ENCODE measurements around the gene FBXW4.
A peak's percentile ranks its signal among the peaks of the same experiment; 100 is the strongest.

The FBXW4 gene, protein sequence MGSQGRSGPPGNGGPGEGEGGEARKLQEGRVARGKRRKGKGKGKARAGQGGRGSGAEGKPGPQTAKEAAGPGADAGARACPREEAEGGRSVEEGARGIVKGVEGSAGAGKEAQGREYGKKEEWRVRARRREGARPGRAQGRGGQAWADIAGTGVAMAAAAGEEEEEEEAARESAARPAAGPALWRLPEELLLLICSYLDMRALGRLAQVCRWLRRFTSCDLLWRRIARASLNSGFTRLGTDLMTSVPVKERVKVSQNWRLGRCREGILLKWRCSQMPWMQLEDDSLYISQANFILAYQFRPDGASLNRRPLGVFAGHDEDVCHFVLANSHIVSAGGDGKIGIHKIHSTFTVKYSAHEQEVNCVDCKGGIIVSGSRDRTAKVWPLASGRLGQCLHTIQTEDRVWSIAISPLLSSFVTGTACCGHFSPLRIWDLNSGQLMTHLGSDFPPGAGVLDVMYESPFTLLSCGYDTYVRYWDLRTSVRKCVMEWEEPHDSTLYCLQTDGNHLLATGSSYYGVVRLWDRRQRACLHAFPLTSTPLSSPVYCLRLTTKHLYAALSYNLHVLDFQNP

DNA sequence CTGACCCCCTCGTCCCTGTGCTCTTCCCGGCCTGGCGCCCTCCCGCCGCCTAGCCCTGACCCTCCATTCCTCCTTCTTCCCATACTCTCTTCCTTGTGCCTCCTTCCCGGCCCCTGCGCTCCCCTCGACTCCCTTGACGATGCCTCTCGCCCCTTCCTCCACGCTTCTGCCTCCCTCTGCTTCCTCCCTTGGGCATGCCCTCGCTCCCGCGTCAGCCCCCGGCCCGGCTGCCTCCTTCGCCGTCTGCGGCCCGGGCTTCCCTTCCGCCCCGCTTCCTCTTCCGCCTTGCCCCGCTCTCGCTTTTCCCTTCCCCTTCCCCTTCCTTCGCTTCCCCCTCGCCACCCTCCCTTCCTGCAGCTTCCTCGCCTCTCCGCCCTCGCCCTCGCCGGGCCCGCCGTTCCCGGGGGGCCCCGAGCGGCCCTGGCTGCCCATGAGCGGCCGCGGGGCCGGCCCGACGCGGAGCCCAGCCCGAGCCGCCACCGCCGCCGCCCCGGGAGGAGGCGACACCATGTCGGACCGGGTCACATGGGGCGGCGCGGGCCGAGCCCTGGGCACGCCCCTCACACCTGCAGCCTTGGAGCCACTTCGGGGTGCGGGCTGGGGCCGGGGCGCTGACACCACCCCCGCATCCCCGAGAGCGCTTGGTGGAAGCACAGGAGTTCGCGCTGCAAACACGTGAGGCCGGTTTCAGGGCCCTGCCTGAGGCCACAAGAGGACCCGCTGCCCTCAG, at the start of gene FBXW4:
TSS of gene FBXW4 (minus strand) at position 497 of the 730 bp plus-strand sequence. CDS start at position 432, 65 bp downstream.
- DNase-seq (ENCODE audit: low read depth), result peak; percentile 33

DNA sequence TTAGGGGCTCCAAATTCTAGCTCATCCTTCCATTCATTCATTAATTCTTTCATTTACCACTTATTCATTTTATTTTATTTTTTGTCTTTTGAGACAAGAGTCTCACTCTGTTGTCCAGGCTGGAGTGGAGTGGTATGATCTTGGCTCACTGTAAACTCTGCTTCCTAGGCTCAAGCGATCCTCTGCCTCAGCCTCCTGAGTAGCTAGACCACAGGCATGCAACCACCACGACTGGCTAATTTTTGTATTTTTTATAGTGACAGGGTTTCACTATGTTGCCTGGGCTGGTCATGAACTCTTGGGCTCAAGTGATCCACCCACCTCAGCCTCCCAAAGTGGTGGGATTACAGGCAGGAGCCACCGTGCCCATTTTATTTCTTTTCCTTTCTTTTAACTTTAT, 49.3 kb upstream of the FBXW4 start:
- DNase-seq (ENCODE audit: low read depth), result no peak

DNA sequence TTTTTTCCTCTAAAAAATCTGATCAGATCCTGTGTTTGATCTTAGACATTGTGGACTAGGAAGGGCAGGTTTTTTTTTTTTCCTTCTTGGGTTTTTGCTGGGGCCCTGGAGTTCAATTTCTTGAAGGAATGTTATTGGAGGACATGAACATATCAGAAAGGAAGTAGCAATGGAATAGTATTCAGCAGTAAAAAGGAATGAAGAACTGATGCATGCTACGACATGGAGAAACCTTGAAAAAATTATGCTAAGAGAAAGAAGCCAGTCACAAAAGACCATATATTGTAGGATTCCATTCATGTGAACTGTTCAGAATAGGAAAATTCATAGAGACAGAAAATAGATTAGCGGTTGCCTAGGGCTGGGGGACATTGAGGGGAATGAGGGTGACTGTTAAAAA, 47.0 kb upstream of the FBXW4 start:
- DNase-seq (ENCODE audit: low read depth), result no peak

DNA sequence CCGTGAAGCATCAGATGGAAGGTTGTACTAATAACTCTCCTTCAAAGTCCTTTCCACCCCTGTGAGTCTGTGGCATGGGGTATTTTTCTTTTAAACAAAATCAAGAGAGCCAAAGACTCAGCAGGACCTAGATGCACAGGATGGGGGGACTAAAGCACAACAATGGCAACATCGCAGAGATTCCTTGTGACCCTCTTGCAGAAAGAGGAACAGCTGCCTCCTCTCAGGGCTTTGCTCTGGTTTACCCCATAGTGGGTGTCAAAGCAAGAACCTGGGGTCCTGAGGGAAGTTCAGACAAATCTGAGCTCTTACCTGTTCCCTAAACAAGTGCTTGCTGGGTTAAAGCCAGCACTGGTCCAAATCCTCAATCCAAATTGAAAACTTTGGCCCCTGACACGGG, 41.7 kb upstream of the FBXW4 start:
- DNase-seq (ENCODE audit: low read depth), result no peak

DNA sequence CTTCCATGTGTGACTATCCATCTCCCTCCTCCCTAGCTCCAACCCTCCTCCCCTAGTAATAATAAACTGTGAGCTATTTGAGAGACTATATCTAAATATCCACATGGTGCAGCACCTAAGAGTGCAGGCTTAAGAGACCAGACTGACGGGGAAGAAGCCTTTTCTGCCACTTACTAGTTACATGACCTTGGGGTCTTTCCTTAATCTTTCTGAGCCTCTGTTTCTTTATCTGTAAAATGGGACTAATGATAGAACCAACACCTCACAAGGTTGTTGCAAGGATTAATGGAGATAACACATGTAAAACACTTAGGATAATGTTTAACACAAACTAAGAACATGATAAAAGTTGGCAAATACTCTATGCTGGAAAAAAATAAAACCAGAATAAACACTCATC, 37.1 kb upstream of the FBXW4 start:
- DNase-seq (ENCODE audit: low read depth), result no peak

DNA sequence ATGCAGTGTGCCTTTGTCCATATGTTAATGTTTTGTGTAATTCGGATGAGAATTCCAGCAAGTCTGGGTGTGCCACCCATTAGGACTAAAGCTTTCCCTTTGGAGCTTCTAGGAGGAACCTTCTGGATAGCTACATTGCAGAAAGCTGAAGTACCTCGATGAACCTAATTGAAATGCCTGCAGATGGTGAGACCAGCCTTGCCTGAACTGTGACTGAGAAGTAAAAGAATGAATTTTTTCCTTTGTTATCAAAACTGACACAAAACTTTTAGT, 31.1 kb upstream of the FBXW4 start:
- DNase-seq (ENCODE audit: low read depth), result no peak

DNA sequence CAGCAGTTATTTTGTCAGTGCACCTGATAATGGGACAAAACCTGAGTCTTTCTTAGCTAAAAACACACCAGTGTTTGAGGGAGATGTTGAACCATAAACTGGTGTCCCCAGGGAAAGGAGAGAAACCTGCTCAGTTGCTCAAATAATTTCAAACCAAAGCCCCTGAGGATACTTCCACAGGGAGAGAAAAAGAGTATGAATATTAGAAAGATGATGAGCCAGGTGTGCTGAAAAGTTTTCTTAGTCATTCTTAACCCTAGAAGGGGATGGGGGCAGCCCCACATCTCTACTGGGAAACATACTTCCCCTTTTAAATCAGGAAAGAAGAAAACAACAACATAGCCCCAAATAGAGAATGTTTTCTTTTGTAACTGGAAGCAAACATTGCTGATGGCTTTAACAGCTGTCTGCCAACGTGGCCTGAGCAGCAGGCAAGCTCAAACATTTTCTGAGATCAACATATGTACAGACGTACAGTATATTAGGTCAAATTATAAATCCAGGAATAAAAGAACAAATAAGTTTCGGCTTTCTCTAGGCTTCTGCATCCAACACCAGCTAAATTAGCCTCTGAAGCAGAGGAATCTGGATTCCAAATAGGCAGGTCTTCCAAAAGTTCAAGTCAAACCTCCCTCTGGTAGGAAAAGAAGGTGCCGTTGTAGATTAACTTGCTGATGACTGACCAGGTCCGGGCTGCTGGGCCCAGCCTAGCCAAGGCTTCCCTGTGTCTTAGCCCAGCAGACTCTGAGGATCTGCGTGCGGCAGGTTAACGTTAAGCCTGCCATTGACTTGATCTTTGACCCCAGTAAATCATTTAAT, 30.5 kb upstream of the FBXW4 start:
- no peak for DNase-seq (ENCODE audit: low read depth)

DNA sequence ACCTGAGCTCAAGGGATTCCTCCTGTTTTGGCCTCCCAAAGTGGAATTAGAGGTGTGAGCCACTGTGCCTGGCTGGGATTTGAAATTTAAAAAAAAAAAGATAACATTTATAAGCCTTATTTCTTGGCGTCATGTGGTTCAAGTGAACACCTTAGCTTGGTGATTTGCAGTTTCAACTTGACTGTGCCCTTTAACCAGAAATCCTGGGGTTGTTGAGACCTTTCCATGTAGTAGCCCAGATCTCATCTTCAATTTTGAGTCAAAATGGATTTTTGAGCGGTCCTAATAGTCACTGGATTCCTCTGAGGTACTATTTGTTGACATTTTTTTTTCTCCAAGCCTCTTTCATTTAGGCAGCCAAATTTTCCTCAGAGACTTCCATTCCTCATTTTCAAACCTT, 29.5 kb upstream of the FBXW4 start:
- DNase-seq (ENCODE audit: low read depth), result no peak

DNA sequence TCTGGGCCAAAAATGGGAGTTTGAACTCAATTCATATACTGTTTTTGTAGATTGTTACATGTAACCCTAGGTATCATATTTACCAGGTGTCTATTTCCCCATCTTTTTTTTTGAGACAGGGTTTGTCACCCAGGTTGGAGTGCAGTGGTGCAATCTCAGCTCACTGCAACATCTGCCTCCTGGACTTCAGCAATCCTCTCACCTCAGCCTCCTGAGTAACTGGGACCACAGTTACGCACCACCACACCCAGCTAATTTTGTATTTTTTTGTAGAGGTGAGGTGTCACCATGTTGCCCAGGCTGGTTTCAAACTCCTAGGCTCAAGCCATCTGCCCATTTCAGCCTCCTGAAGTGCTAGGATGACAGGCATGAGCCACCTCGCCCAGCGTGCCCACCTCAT, 28.2 kb upstream of the FBXW4 start:
- no peak for DNase-seq (ENCODE audit: low read depth)

DNA sequence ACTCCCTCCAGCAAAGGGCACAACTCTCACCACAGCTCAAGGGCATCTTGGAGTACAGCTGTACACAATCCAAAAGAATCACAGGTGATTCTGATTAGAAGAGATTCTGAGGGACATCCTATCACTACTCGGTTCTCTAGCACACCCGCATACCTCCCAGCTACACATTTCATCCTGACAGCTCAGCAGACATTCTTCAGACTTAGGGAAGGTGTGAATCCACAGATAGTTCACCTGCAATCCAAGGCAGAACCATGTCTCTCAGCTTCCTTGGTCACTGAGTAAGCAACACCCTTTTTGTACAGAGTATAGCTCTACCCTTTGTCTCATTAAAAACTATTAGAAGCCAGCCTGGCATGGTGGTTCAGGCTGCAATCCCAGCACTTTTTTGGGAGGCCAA, 26.8 kb upstream of the FBXW4 start:
- no peak for DNase-seq (ENCODE audit: low read depth)

DNA sequence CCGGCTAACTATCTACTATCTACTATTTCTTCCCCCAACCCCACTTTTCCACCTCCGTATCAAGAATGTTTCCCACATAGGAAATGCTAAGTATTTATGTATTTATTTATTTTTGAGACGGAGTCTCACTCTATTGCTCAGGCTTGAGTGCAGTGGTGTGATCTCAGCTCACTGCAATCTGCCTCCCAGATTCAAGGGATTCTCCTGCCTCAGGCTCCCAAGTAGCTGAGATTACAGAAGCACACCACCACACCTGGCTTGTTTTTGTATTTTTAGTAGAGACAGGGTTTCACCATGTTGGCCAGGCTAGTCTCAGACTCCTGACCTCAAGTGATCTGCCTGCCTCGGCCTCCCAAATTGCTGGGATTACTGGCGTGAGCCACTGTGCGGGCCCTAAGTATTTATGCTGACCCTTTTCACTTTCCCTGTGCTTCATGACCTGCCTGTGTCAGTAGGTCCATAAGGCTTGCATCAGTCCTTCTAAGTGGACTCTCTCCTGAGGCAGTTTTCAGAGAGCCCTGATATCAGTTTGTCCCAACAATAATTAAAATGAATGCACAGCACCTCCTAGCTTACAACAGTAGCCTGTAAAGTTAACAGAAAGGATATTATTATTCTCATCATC, 25.7 kb upstream of the FBXW4 start:
- no peak for DNase-seq (ENCODE audit: low read depth)

DNA sequence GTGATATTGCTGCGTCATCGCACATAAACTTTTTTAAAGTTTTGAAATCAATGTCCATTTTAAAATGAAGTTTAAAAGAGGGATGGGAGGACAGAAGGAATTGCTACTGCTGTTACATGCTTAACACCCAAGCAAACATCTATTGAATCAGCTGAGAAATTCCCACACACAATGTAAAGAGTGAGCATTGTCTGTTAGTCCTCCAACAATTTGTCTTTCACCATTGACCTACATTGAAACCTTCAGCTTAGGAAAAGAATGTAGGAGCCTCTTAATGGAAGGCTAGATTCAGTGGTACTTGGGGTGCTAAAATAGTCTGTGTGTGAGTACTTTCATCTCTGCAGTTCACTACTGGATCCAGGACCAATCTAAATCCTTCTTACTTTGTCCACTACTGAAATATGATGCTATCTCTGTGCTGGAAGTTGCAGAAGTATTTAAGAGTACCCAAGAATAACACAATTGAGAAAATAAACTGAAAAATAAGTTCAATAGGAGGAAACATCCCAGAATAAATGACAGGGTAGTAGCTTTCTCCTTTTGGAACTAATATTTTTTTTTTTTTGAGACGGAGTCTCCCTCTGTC, 23.8 kb upstream of the FBXW4 start:
- no peak for DNase-seq (ENCODE audit: low read depth)

DNA sequence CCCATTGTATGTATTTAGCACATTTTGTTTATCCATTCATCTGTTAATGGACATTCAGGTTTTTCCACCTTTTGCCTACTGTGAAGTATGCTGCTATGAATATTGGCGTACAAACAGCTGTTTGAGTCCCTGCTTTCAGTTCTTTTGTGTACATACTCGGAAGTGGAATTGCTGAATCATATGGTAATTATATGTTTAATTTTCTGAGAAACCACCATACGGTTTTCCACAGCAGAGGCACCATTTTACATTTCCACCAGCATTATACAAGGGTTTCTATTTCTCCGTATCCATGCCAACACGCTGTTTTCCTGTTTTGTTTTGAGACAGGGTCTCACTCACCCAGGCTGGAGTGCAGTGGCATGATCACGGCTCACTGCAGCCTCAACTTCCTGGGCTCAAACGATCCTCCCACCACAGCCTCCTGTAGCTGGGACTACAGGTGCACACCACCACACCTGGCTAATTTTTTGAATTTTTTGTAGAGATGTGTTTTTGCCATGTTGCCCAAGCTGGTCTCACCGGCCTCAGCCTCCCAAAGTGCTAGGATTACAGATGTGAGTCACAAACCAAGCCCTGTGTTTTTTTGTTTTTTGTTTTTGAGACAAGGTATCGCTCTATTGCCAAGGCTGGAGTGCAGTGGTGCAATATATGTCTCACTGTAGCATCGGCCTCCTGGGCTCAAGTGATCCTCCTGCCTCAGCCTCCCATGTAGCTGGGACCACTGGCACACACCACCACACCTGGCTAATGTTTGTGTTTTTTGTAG, 22.1 kb upstream of the FBXW4 start:
- DNase-seq (ENCODE audit: low read depth), result no peak

DNA sequence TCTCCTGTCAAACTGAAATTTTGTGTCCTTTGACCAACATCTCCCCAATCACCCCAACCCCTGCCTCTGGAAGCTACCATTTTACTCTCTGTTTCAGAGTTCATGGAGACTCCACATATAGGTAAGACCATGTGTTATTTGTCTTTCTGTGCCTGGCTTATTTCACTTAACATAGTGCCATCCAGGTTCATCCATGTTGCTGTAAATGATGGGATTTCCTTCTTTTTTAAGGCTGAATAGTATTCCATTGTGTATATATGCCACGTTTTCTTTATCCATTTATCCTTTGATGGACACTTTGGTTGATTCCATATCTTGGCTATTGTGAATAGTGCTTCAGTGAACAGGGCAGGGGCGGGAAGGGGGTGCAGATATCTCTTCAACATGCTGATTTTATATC, 18.0 kb upstream of the FBXW4 start:
- no peak for DNase-seq (ENCODE audit: low read depth)

DNA sequence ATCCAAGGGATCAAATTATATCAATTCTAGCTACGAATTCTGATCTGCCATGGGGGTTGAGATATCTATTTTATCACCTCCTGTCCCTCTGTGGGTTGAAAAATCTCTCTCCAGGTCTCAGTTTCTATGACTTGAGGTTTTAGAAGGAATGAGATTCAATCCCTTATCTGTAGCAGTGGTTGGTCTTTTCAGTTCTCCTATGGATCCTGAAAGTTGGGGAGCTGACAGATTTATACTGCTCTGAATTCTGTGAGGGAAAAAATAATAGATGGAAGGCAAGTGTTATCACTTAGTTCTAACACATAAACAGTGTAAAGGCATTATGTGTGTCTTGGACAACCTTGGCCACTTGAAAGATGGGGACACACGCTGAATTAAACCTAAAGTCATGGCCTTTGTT, 15.8 kb upstream of the FBXW4 start:
- DNase-seq (ENCODE audit: low read depth), result no peak

DNA sequence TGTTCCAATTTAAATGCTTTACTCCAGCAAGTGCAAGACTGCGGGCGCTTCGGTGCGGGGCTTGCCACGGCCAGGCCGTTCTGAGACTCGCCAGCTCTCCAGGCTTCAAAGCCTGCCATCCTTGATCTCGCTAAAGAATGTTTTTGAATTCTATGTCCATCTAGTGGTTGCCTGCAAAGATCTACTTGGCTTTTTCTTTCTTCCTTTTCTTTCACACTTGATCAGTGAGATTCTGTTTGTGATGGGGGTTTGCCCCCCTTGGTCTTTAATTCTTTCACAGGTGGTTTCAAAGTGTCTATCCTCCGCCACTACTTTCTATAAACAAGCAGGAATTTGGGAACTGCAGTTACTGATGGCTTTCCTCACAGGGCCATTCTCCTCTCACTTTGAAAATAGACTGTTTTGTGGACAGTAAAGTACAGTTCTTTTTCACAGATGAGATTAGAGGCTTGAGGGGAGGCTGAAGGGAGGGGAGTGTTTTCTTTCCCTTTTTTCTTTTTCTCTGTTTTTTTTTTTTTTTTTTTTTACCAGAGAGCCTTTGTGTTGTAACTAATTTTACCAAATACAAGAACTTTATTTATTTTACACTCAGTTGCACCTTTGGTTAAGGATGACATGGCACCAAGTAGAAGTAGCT, 15.2 kb upstream of the FBXW4 start:
- DNase-seq (ENCODE audit: low read depth), result no peak

DNA sequence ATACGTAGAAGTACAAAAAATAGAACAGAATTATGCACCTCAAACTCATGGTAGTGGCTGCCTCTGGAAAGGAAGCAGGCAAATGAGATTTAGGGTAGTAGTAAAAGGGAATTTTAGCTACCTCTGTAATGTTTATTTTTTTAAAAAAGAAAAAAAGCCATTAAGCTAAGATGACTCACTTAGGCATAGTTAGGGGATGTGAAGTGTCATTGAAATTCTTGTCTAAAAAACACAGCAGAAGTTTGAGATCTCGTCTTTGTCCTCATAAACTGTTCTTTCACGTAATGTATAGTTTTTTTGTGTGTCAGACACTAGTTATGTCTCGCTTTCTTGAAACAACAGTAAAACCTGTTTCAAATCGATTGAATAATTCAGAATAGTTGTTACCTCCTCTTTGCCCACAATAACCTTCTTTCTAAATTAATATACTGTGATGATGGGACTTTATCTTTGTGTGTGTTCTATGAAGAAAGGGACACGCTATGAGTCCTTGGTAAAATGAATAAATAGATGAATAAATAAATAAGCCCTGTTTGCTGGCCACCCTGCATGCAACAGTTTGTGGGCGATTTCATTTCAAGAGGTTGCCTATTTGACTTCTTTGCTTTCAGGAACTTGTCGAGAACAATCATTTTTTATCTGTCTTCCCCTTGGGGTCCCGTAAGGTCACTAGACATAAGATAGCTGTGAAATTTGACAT, 14.5 kb upstream of the FBXW4 start:
- no peak for DNase-seq (ENCODE audit: low read depth)

DNA sequence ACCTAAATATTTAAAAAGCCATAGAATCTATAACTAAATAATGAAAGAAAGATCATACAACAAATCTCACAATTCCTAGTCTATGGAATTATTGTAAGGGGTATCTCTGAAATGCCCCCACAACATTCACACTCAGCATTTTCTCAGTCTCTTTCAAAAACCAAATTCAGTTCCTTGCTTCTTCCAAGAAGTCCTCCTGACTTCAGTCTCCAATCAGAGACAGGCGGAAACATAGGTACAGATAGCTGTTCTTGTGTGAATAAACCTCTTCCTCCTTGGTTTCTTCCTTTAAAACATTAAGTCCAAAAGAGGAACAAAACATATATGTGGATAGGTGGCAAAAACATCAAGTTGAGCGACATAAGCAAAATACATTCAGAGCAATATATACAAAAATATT, 13.9 kb upstream of the FBXW4 start:
- no peak for DNase-seq (ENCODE audit: low read depth)

DNA sequence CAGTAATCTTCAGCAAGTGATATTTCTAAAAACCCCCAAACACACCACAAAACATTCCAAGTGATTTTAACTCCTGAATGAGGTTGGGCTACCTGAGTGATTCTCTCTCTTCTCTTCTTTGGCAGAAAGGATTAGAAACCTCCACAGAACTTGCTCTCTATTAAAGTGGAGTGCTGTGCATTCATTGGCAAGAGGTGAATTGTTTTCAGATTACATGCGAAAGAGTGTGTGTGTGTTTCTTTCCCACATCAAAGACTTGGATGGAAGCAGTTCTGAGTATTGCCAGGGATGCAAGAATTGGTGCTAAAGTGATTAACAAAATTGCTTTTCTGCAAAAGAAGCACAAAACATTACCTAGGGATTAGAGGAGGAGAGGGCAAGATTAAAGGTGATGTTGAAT, 13.1 kb upstream of the FBXW4 start:
- no peak for DNase-seq (ENCODE audit: low read depth)

DNA sequence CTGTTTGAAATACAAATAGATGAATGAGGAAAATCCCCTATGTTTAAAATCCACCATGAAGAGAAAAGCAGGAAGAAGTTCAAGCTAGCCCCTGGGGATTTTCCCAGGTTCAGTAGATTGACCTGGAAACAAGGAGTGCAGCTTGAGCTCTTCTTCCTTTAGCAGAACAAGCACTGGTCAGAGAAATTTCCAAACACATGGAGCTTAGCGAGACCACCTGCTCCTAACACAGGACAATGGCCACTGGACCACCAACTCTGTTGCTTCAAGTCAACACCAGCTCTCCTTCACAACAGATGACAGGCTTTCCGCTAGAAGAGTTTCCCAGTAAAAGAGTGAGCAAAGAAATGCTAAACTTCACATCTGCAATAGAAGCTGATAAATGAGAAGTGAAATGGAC, 9.4 kb upstream of the FBXW4 start:
- DNase-seq (ENCODE audit: low read depth), result no peak

All from stimulated activated CD8-positive, alpha-beta memory T cell treated with anti-CD3 and anti-CD28 coated beads, Interleukin-7, amount 100 ng/mL, for 24 hours (primary cell).